ENCODE measurements around the gene CARD9.

CARD9 gene

DNA sequence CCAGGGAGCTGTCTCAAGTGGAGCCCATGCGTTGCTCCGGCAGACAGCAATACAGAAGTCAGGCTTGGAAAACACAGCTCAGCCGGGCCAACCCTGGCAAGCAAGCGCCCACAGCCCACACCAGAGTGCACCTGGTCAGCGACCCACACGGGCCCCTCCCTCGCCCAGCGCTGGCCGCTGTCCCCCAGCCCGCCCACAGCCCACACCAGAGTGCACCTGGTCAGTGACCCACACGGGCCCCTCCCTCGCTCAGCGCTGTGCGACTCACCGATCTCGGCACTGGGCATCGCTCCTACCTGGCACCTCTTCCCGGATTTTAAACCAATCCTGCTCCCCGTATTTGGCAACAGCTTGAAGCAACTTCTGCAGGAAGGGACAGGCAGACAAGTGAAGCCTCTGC, 13.7 kb upstream of the CARD9 start:
- no peak for DNase-seq
- in situ Hi-C loops (cut with MboI; ENCODE audit: low pct_unique_long_range_greater_than_20kb, low sequenced_read_pairs), result no loop called here

DNA sequence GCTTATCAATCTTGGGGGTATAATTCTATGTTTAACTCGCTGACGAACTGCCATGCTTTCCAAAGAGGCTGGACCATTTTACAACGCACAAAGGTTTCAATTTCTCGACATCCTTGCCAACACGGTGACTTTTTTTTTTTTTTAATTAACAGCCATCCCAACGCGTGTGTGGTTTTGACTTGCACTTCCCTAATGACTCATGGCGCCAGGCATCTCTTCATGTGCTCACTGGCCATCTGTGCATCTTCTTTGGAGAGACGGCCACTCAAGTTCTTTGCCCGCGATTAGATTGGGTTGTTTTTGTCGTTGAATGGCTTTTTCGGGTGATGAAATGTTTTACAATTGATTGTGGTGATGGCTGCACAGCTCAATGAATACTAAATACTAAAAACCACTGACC, 12.5 kb upstream of the CARD9 start:
- in situ Hi-C loops (cut with MboI; ENCODE audit: low pct_unique_long_range_greater_than_20kb, low sequenced_read_pairs), result no loop called here
- DNase-seq, result no peak

DNA sequence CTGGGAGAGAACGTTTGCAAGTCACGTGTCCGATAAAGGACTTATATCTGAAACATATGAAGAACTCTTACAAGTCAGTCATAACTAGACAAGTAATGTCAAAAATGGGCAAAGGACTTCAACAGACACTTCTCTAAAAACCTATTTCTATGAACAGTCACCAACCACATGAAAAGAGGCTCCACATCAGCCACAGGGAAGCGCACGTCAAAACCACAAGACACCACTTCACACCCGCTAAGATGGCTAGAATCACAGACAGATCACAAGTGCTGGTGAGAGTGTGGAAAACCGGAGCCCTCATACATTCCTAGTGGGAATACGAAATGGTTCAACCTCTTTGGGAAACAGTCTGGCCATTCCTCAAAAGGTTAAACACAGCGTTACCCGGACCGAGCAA, 11.5 kb upstream of the CARD9 start:
- no peak for DNase-seq
- in situ Hi-C loops (cut with MboI; ENCODE audit: low pct_unique_long_range_greater_than_20kb, low sequenced_read_pairs), result no loop called here

DNA sequence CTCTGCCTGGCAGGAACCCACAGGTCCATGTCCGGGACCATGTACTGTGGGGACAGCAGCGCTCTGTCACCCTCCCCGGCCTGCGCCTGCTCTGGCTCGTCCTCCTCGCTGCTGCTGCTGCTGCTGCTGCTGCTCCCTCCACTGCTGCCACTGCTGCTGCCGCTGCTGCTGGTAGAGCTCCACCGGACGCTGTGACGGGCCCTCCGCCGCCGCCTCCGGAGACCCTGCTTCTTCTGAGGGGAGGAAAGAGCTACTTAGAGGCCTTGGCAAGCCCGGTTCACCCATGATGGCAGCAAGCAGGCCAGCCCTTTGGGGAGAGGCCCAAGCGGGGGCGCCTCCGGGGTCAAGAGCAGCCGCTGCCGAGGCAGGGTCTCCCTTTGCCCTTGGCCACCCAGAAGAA, 10.0 kb upstream of the CARD9 start:
- in situ Hi-C loops (cut with MboI; ENCODE audit: low pct_unique_long_range_greater_than_20kb, low sequenced_read_pairs), result no loop called here
- DNase-seq, result no peak

DNA sequence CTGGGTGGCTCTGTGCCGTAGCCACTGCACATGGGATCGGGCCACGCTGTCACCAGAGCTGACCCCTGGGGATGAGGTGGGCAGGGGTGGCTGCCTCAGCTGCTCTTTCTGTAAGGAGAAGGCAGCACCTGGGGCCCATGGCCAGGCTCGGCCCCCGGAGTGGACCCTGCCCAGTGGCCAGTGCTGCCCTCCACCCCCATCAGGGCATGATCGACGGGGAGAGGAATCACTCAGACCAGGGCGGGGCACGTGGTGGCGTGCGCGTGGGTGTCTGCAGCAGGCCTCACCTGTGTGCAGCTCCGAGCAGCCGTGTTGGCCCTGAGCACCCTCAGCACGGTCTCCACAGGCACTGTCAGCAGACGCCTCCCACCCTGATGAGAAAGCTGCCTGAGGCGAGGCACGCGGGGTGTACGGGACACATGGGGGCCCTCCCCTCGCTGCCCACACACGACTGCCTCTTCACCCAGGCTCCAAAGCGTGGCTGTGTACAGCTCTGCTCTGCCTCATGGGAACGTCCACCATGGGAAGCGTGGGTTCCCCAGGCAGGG, 8.6 kb upstream of the CARD9 start:
- in situ Hi-C loops (cut with MboI; ENCODE audit: low pct_unique_long_range_greater_than_20kb, low sequenced_read_pairs), result no loop called here

DNA sequence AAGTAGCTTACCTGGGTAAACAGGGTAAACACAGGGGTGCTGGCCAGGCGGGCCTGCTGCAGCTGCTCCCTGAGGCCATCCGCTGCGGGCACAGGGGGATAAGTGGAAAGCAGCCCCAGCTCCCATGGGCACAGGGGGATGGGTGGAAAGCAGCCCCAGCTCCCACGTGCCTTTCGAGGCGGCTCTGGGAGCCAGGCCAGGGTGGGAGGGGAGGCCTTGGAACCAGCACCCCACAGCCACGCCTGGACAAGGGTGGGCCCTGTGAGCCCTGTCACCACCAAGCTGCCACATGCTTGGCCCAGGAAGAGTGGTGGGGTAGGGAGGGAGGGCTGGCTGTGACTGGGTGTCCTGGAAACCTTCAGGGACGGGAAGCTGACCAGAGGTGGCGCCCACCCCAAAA, 7.8 kb upstream of the CARD9 start:
- no peak for DNase-seq
- in situ Hi-C loops (cut with MboI; ENCODE audit: low pct_unique_long_range_greater_than_20kb, low sequenced_read_pairs), result no loop called here

More for the DNA sequence above, 8.6 kb upstream of the CARD9 start:
- DNase-seq, result no peak

DNA sequence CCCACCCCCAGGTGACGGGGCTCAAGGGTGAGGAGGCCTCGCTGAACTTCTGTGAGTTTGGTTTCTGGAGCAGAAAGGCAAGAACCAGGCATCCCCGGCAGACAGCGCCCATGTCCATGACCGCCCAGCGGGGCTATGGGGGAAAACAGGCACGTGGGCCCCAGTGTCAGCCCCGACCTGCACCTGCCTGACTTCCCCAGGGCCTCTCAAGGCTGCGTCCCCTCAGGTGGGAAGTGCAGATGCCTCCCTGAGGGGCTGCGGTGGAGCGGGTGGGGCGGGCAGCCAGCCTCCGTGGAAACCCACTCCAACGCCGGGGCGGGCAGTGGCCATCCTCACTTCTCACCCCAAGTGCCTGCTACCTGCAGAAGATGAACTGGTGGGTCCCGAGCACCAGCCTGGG, 6.9 kb upstream of the CARD9 start:
- in situ Hi-C loops (cut with MboI; ENCODE audit: low pct_unique_long_range_greater_than_20kb, low sequenced_read_pairs), result no loop called here
- DNase-seq, result no peak

DNA sequence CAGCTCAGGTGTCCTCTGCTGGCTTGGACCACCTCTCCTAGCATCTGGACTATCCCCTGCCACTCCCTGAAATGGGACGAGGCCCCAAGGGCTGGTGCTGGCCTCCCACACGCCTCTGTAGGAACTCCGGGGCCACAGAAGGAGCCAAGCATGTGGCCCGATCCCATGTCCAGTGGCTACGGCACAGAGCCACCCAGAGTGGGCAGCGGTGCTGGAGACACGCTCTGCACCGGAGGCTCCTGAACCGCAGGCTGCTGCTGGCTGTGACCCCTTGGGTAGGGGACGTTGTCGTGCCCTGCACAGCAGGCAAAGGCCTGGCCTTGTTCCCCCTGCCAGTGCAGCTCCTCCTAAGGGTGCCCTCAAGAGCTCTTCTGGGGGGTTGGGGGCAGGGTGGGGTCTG, 6.4 kb upstream of the CARD9 start:
- in situ Hi-C loops (cut with MboI; ENCODE audit: low pct_unique_long_range_greater_than_20kb, low sequenced_read_pairs), result no loop called here

DNA sequence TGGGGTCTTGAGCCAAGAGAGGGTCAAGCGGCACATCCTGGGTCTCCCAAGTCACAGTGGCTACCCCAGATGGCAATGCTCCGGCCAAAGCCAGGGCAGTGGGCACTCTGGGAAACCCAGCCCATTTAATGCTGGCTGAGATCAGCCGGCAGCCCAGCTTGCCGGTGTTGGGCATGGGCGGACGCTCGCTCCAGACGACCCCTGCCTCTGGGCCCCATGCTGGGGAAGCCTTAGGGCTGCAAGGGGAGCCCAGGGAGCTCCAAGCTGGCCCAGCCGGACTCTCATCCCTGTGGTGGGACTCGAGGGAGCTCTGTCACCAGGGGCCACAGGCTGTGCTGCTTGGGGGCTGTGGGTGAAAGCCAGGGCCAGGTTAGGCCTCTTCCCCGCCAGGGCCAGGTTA, 5.9 kb upstream of the CARD9 start:
- DNase-seq, result no peak
- in situ Hi-C loops (cut with MboI; ENCODE audit: low pct_unique_long_range_greater_than_20kb, low sequenced_read_pairs), result no loop called here

More for the DNA sequence above, 6.4 kb upstream of the CARD9 start:
- no peak for DNase-seq

DNA sequence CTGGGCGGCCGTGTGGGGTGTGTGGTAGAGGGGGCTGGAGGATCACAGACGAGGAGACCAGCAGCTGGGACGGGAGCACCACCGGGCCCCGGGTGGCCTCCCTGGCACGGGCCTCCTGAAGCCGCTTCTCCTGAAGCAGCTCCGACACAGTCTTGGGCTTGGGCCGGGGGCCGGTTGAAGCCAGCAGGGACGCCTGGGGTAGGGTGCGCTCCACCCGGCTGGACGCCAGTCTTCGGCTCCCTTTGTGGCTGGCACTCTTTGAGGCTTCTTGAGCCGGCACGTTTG, 5.5 kb upstream of the CARD9 start:
- no peak for DNase-seq
- in situ Hi-C loops (cut with MboI; ENCODE audit: low pct_unique_long_range_greater_than_20kb, low sequenced_read_pairs), result no loop called here

DNA sequence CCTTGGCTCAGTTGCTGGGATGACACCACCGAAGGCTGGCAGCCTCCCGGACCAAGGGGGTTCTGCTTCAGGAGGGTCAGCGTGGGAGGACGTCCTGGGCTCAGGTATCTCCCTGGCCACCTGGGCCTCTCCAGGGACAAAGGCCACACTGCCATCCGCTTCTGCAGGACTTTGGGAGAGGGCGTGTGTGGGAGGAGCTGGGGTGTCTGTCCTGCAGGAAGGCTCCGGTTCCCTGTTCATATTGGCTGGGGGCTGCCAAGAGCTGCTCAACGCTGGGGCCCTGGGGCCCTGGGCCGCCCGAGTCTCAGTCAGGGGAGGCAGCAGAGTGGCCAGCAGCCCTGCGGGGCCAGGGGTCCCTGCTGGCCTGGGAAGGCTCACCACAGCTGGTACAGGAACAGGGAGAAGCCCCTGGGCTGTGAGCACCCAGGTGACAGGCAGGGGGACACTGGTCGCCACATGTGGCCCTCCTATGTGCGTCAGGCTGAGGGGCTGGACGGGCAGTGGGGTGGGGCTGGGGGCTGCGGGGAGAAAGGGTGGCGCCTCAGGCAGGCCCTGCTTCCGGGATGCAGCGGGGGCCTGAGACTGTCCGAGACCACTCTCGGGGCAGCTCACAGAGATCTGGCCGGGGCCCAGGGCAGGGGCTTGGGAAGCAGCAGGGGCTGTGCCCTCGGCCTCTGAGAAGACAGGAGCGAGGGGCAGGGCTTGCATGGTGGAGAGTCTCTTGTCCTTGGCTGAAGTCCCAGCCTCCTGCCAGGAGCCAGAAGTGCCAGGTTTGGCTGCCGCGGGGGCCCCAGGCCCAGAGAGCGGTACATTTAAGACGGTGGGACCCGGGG, 4.9 kb upstream of the CARD9 start:
- in situ Hi-C loops (cut with MboI; ENCODE audit: low pct_unique_long_range_greater_than_20kb, low sequenced_read_pairs), result no loop called here
- DNase-seq, result no peak

DNA sequence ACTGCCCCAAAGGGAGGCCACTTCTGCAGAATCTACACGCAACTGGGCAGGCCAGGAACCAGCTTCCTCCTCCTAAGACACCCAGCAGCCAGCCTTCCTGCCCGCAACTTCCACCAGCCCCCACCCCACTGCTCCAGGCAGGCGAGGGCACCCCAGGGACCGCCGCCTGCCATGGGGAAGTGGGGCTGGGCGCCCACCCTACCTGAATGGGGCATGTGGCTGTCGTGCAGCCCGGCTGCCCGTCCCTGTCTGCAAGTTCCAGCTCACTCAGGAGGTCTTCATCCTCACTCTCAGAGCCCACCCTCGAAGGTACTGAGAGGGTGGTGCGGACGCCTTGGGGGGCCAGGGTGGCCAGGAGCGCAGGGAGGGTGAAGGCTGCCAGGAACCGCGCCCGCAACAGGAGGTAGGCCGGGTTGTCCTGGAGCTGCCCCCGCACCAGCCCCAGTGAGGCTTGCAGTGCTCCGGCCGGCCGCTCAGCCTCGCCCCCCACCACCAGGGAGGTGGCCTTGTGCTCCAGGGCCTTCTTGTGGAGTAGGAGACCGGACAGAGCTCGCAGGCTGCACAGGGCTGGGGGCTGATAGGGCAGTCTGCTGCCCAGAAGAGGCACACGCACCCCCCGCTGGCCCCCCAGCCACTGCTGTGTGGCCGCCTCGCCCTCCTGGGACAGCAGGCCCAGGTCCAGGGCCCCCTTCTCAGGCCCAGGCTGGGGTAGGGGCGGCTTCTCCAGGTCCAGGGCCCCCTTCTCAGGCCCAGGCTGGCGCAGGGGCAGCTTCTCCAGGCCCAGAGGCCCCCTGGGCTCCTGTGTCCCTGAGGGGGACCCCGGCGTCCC, 4.1 kb upstream of the CARD9 start:
- in situ Hi-C loops (cut with MboI; ENCODE audit: low pct_unique_long_range_greater_than_20kb, low sequenced_read_pairs), result no loop called here
- no peak for DNase-seq

DNA sequence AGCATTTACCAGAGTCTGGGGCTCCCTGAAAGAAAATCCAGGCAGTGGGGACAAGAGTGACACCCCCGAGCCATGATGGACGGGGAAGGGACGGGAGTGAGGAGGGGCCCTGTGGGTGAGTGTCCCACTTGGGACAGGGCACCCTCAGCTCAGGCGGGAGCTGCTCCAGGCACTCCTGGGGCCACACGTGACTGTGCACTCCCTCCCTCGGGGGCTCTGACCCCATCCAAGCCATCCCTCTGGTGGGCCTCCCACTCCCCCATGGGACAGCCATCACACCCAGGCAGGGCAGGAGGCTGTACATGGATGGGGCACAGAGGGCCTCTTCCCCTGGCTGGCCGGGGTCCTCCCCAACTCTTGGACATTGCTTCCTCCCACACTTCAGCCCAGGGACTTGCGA, 3.0 kb upstream of the CARD9 start:
- in situ Hi-C loops (cut with MboI; ENCODE audit: low pct_unique_long_range_greater_than_20kb, low sequenced_read_pairs), result no loop called here
- DNase-seq, result no peak

DNA sequence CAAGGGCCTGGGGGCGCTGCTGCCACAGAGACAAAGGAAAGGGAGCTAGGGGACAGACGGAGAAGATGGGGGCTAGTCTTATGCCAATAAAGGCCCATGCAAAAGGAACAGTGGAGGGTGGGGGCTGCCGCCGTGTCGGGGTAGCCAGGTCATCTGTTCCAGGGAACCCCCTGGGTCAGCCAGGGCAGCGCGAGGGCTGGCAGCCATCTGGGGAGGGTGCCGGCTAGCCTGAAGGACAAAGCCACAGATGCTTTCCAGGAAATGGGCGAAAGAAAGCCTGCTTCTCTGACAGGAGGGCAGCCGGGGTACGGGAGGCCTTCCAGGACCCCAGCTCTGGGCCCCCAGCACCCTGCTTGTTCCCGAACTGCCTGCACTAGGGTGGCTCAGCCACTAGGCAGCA, 1.6 kb upstream of the CARD9 start:
- in situ Hi-C loops (cut with MboI; ENCODE audit: low pct_unique_long_range_greater_than_20kb, low sequenced_read_pairs), result no loop called here

DNA sequence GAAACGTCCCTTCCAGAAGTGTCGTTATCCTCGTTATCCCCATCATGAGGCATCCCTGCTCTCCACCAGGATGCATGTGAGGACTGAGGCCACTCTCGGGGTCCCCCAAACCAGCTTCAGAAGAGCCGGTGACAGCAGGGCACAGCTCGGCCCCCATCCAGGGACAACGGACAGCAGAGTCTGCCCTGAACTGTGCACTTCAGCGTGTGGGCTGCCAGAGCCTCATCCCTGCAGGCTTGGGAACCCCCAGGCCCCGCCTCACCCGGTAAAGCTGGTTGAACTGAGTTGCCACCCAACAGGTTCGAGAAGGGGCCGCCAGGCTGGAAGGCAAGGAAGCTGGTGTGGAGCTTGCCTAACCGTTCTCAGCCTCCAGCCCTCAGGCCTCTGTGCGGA, 710 bp upstream of the CARD9 start:
- in situ Hi-C loops (cut with MboI; ENCODE audit: low pct_unique_long_range_greater_than_20kb, low sequenced_read_pairs), result no loop called here
- DNase-seq, result no peak

More for the DNA sequence above, 1.6 kb upstream of the CARD9 start:
- no peak for DNase-seq

DNA sequence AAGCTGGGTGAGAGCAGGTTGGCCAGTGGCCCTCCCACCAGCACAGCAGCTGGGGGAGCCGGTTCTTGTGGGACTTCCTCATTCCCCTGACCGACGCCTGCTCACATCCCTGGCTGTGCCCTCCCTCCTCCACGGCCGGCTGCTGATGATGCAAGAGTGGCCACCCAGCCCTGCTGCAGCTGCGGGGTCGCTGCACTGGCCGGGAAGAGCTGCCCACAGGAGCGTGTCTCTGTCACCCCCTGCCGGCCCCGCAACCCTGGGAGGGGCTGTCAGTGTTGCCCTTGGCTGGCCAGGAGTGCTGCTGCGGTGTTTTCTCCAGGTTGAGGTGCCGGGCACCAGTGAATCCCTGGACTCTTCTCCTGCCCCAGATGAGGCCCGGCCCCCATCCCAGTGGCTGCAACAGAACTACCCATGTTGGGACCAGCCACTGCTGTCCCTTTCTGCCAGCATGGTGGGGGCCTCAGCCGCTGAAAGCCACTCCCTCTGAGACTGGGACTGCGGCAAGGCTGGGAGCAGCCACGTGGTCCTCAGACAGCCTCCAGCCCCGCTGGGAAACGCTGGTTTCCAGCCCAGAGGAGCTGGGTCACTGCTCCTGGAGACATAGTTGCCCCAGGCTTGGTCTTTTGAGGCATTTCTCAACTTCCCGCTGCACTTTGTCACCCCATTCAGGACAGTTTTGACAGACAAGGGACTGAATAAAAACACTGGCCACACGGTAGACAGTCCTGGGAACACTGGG, 739 bp downstream of the CARD9 start:
- in situ Hi-C loops (cut with MboI; ENCODE audit: low pct_unique_long_range_greater_than_20kb, low sequenced_read_pairs), result no loop called here
- DNase-seq, result peak; percentile 88

DNA sequence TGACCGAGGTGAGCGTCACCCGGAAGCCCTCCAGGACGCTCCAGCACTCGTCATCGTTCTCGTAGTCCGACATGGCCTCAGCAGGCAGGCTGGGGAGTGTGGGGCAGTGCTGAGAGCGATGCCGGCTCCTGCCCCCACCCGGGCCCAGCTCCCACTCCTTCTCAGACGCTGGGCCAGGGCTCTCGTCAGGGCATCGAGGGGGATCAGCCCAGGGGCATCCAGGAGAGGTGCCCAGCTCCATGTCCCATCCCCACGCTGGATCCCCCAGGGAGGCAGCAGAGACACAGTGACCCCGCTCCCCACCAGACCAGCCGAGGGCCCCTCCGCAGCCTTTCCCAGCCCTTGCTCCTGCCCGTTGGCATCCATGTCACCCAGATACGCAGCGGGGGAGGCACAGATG, 1.5 kb downstream of the CARD9 start:
- in situ Hi-C loops (cut with MboI; ENCODE audit: low pct_unique_long_range_greater_than_20kb, low sequenced_read_pairs), result no loop called here

DNA sequence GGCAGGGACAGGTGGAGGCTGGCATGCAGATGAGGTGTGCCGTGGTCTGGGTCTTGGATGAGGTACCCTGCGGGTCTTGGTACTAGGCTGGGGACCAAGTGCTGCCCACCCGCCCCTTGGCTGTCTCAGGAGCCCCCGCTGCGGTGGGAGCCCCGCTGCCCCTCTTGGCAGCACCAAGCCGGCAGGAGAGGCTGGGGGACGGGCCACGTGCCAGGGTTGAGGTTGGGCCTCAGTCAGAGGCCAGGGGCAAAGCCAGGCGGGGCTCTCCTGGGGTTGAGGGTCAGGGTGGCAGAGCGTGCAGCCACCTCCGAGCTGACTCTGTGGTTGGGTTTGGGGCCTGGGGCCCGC, 2.0 kb downstream of the CARD9 start:
- no peak for DNase-seq
- in situ Hi-C loops (cut with MboI; ENCODE audit: low pct_unique_long_range_greater_than_20kb, low sequenced_read_pairs), result no loop called here

More for the DNA sequence above, 1.5 kb downstream of the CARD9 start:
- DNase-seq, result no peak

DNA sequence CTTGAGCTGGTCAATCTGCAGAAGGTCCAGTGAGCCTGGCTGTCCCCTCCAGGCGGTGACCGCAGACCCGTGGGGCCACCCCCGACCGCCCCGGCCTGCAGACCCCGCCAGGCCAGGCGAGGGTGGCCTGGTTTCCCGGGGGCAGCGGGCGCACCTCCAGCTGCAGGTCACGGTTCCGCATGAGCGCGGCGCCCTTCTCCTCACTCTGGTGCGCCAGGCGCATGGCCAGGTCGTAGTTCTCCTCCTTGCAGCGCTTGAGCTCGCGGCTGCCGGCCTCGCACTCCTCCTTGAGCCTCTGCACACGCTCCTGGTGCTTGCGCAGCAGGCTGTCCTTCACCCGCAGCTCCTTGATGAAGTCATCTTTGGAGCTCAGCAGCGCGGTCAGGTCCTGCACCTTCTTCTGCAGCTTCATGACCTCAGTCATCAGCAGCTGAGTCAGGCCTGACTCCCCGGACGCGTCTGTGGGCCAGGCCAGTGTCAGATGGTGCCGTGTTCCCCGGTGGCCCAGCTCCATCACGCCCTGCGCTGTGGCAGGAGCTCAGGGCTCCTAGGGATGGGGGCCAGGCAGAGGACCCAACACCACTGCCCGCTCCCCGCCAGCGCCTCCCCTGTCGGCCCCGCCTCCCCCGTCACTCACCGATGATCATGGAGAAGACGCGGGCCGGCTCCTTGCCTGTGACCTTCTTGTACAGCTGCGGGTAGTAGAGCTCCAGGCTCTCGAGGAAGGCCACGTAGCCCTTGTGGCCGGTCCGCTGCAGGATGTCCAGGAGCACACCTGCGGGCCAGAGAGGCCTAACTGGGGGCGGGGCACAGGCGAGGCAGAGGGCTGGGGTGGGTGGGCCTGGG, 2.6 kb downstream of the CARD9 start:
- DNase-seq, result no peak
- in situ Hi-C loops (cut with MboI; ENCODE audit: low pct_unique_long_range_greater_than_20kb, low sequenced_read_pairs), result no loop called here
